ENCODE results near the gene JMJD1C.

JMJD1C gene

GRCh38 chr10:63171926-63172325, 293.9 kb downstream of the JMJD1C start:
- no peak overlapping the region for H3K4me3 ChIP-seq (ENCODE audit: low read depth, low read length)
- DNase-seq (ENCODE audit: low read depth) = no peak
- no peak for TF ChIP-seq CTCF (IDR thresholded peaks at IDR 0.05; ENCODE audit: control insufficient read depth, extremely low read depth, insufficient read depth)

GRCh38 chr10:63171255-63171855, 294.4 kb downstream of the JMJD1C start:
- H3K4me3 ChIP-seq (ENCODE audit: low read depth, low read length) = no peak overlapping the region
- no peak for DNase-seq (ENCODE audit: low read depth)
- no peak for TF ChIP-seq CTCF (IDR thresholded peaks at IDR 0.05; ENCODE audit: control insufficient read depth, extremely low read depth, insufficient read depth)

- H3K4me3 ChIP-seq (ENCODE audit: low read depth, low read length) = no peak overlapping the region
- no peak for TF ChIP-seq CTCF (IDR thresholded peaks at IDR 0.05; ENCODE audit: control insufficient read depth, extremely low read depth, insufficient read depth)
- no peak for DNase-seq (ENCODE audit: low read depth)
Measured at GRCh38 chr10:63169624-63170023, 296.2 kb downstream of the JMJD1C start.

GRCh38 chr10:63168821-63169462, 296.8 kb downstream of the JMJD1C start:
- TF ChIP-seq CTCF (IDR thresholded peaks at IDR 0.05; ENCODE audit: control insufficient read depth, extremely low read depth, insufficient read depth) = no peak
- DNase-seq (ENCODE audit: low read depth) = peak; percentile 3
- no peak overlapping the region for H3K4me3 ChIP-seq (ENCODE audit: low read depth, low read length)

GRCh38 chr10:63166742-63167258, 299.0 kb downstream of the JMJD1C start:
- TF ChIP-seq CTCF (IDR thresholded peaks at IDR 0.05; ENCODE audit: control insufficient read depth, extremely low read depth, insufficient read depth) = peak; percentile 73
- no peak overlapping the region for H3K4me3 ChIP-seq (ENCODE audit: low read depth, low read length)
- peak; percentile 73 for DNase-seq (ENCODE audit: low read depth)

GRCh38 chr10:63165249-63165648, 300.5 kb downstream of the JMJD1C start:
- DNase-seq (ENCODE audit: low read depth) = no peak
- H3K4me3 ChIP-seq (ENCODE audit: low read depth, low read length) = no peak overlapping the region
- no peak for TF ChIP-seq CTCF (IDR thresholded peaks at IDR 0.05; ENCODE audit: control insufficient read depth, extremely low read depth, insufficient read depth)

Data from LNCaP clone FGC (cell line).